ENCODE measurements around the gene TIAM2.

GRCh38 chr6:155008625-155009024 is 13.5 kb downstream of the TIAM2 start:
- TF ChIP-seq, protein P1, sequence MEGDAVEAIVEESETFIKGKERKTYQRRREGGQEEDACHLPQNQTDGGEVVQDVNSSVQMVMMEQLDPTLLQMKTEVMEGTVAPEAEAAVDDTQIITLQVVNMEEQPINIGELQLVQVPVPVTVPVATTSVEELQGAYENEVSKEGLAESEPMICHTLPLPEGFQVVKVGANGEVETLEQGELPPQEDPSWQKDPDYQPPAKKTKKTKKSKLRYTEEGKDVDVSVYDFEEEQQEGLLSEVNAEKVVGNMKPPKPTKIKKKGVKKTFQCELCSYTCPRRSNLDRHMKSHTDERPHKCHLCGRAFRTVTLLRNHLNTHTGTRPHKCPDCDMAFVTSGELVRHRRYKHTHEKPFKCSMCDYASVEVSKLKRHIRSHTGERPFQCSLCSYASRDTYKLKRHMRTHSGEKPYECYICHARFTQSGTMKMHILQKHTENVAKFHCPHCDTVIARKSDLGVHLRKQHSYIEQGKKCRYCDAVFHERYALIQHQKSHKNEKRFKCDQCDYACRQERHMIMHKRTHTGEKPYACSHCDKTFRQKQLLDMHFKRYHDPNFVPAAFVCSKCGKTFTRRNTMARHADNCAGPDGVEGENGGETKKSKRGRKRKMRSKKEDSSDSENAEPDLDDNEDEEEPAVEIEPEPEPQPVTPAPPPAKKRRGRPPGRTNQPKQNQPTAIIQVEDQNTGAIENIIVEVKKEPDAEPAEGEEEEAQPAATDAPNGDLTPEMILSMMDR (IDR thresholded peaks at IDR 0.05; ENCODE audit: low read length) = no peak
- no peak for TF ChIP-seq EZH2 (optimal IDR thresholded peaks at IDR 0.05; ENCODE audit: low read depth, low read length)
- TF ChIP-seq EZH2phosphoT487 (IDR thresholded peaks at IDR 0.05; ENCODE audit: low read length) = no peak

Measured in MM.1S (cell line).